ENCODE data around the gene PCGF1. TPM values are rescaled to one million over a fixed set of nuclear protein-coding genes. Genes with fewer than 3 reads are reported as not detected.

Gene PCGF1
- total RNA-seq, 2 experiments from 2014 or later, result 9.9 to 15.9 TPM

GRCh38 chr2:74516650-74517049 is 9.2 kb upstream of the PCGF1 start:
- H2AFZ ChIP-seq (ENCODE audit: low read length), result no peak overlapping the region
- no peaks in the 10 kb centered on the region for H3K9me2 ChIP-seq (ENCODE audit: insufficient read depth, low read length)
- H3K4me2 ChIP-seq (ENCODE audit: low read length), result no peak overlapping the region
- intact Hi-C loops (cut with micrococcal nuclease; ENCODE audit: unreplicated experiment), result no loop called here
- no peak overlapping the region for H3K4me3 ChIP-seq (ENCODE audit: low read depth, low read length, poor library complexity, severe bottlenecking)
- no TSS peak for BruUV-seq (replicated peaks)
- H3K79me2 ChIP-seq (ENCODE audit: insufficient read depth, low read depth, low read length), result no peaks in the 10 kb centered on the region
- H3K27ac ChIP-seq (ENCODE audit: low read depth, low read length, poor library complexity, severe bottlenecking), result no peak overlapping the region
- H4K20me1 ChIP-seq (ENCODE audit: insufficient read depth, low read length), result no peaks in the 10 kb centered on the region
- ChIA-PET POLR2A (no interaction called here), CTCF (ENCODE audit: unreplicated experiment) (no interaction called here)
- no peaks in the 10 kb centered on the region for H3K36me3 ChIP-seq (ENCODE audit: insufficient read depth, low read length)
- TF ChIP-seq CTCF (conservative IDR thresholded peaks at IDR 0.05; ENCODE audit: low read length) (no peak), EZH2phosphoT487 (IDR thresholded peaks at IDR 0.05; ENCODE audit: borderline replicate concordance, low read depth, low read length) (no peak)
- H3K9me3 ChIP-seq (ENCODE audit: low read length), result no peaks in the 10 kb centered on the region
- no peak for DNase-seq (ENCODE audit: low spot score)
- no peaks in the 10 kb centered on the region for H3K4me1 ChIP-seq (ENCODE audit: insufficient read depth, low read length, poor library complexity, severe bottlenecking)

GRCh38 chr2:74515981-74516633 is 8.6 kb upstream of the PCGF1 start:
- TF ChIP-seq EZH2phosphoT487 (IDR thresholded peaks at IDR 0.05; ENCODE audit: borderline replicate concordance, low read depth, low read length) (no peak), CTCF (conservative IDR thresholded peaks at IDR 0.05; ENCODE audit: low read length) (no peak)
- Histone ChIP-seq H3K4me2 (ENCODE audit: low read length) (no peak overlapping the region), H2AFZ (ENCODE audit: low read length) (no peak overlapping the region), H3K36me3 (ENCODE audit: insufficient read depth, low read length) (no peaks in the 10 kb centered on the region), H3K79me2 (ENCODE audit: insufficient read depth, low read depth, low read length) (no peaks in the 10 kb centered on the region), H3K4me3 (ENCODE audit: low read depth, low read length, poor library complexity, severe bottlenecking) (no peak overlapping the region), H3K9me2 (ENCODE audit: insufficient read depth, low read length) (no peaks in the 10 kb centered on the region), H3K4me1 (ENCODE audit: insufficient read depth, low read length, poor library complexity, severe bottlenecking) (no peaks in the 10 kb centered on the region), H4K20me1 (ENCODE audit: insufficient read depth, low read length) (no peaks in the 10 kb centered on the region), H3K27ac (ENCODE audit: low read depth, low read length, poor library complexity, severe bottlenecking) (no peak overlapping the region), H3K9me3 (ENCODE audit: low read length) (no peaks in the 10 kb centered on the region)
- ChIA-PET POLR2A (no interaction called here), CTCF (ENCODE audit: unreplicated experiment) (no interaction called here)
- intact Hi-C loops (cut with micrococcal nuclease; ENCODE audit: unreplicated experiment), result no loop called here
- BruUV-seq (replicated peaks), result no TSS peak
- no peak for DNase-seq (ENCODE audit: low spot score)

GRCh38 chr2:74515271-74515980 is 7.9 kb upstream of the PCGF1 start:
- BruUV-seq (replicated peaks), result no TSS peak
- Histone ChIP-seq H3K9me2 (ENCODE audit: insufficient read depth, low read length) (no peaks in the 10 kb centered on the region), H3K36me3 (ENCODE audit: insufficient read depth, low read length) (no peaks in the 10 kb centered on the region), H2AFZ (ENCODE audit: low read length) (no peak overlapping the region), H3K4me3 (ENCODE audit: low read depth, low read length, poor library complexity, severe bottlenecking) (no peak overlapping the region), H3K4me2 (ENCODE audit: low read length) (no peak overlapping the region), H4K20me1 (ENCODE audit: insufficient read depth, low read length) (no peaks in the 10 kb centered on the region), H3K9me3 (ENCODE audit: low read length) (no peaks in the 10 kb centered on the region), H3K79me2 (ENCODE audit: insufficient read depth, low read depth, low read length) (no peaks in the 10 kb centered on the region), H3K27ac (ENCODE audit: low read depth, low read length, poor library complexity, severe bottlenecking) (no peak overlapping the region), H3K4me1 (ENCODE audit: insufficient read depth, low read length, poor library complexity, severe bottlenecking) (no peaks in the 10 kb centered on the region)
- TF ChIP-seq EZH2phosphoT487 (IDR thresholded peaks at IDR 0.05; ENCODE audit: borderline replicate concordance, low read depth, low read length) (no peak), CTCF (conservative IDR thresholded peaks at IDR 0.05; ENCODE audit: low read length) (no peak)
- DNase-seq (ENCODE audit: low spot score), result no peak
- intact Hi-C loops (cut with micrococcal nuclease; ENCODE audit: unreplicated experiment), result no loop called here
- POLR2A ChIA-PET, result no interaction called here
- CTCF ChIA-PET (ENCODE audit: unreplicated experiment), result no interaction called here
